Embryonic facial prominence (tissue), 1 donor: Measurements from ENCODE around the gene OPN5.

Experiments
- DNase-seq: peaks from one replicate; pipeline ENCODE4 v3.0.0-alpha.2; 2016; ENCODE audit errors: extremely low spot score

OPN5 gene

GRCh38 chr6:47859175-47859574 lies 77.3 kb downstream of the OPN5 start:
- DNase-seq = no peak

GRCh38 chr6:47862731-47863130 lies 80.9 kb downstream of the OPN5 start:
- DNase-seq = no peak

GRCh38 chr6:47865206-47865605 lies 83.4 kb downstream of the OPN5 start:
- no peak for DNase-seq

GRCh38 chr6:47875593-47875992 lies 93.8 kb downstream of the OPN5 start:
- DNase-seq = no peak
